Keratinocyte (primary cell): ENCODE measurements around the gene PROCR.

Experiments used
- EZH2 ChIP-seq: IDR thresholded peaks from one replicate; pipeline ENCODE4 v1.6.1; 2012; ENCODE audit warnings: inconsistent platforms, mild to moderate bottlenecking, low read length, moderate library complexity
- TF ChIP-seq, protein P1 (sequence below), 3 experiments: IDR thresholded peaks in 1 of 3; conservative IDR thresholded peaks in 1 of 3; optimal IDR thresholded peaks in 1 of 3; 2 replicates in 2 of 3; 3 replicates in 1 of 3; pipeline versions ENCODE3 to v1.5.1; 2011; ENCODE audit warnings: low read length in 3 of 3, mild to moderate bottlenecking in 3 of 3, moderate library complexity in 2 of 3, control low read depth in 1 of 3, inconsistent platforms in 1 of 3; ENCODE audit not compliant: insufficient read depth in 2 of 3; ENCODE audit errors: extremely low read depth in 1 of 3

DNA sequence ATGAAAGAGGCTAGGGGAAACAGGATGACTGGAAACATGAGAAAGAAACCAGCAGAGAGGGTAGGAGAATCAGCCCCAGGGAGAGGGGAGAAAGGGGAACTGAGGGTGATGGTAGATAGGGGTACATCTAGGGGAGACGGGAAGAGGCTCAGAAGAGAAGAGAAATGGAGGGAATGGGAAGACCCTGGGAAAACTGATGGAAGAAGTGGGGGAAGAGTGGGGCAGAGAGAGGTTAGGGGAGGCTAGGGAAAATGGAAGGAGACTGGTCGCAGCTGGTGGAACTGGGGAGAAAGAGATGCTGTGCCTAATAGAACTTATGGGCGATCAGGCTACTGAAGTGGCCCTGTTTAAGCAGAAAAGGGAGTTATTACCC lies 548 bp downstream of the PROCR start:
- TF ChIP-seq, protein P1, sequence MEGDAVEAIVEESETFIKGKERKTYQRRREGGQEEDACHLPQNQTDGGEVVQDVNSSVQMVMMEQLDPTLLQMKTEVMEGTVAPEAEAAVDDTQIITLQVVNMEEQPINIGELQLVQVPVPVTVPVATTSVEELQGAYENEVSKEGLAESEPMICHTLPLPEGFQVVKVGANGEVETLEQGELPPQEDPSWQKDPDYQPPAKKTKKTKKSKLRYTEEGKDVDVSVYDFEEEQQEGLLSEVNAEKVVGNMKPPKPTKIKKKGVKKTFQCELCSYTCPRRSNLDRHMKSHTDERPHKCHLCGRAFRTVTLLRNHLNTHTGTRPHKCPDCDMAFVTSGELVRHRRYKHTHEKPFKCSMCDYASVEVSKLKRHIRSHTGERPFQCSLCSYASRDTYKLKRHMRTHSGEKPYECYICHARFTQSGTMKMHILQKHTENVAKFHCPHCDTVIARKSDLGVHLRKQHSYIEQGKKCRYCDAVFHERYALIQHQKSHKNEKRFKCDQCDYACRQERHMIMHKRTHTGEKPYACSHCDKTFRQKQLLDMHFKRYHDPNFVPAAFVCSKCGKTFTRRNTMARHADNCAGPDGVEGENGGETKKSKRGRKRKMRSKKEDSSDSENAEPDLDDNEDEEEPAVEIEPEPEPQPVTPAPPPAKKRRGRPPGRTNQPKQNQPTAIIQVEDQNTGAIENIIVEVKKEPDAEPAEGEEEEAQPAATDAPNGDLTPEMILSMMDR (optimal IDR thresholded peaks at IDR 0.05 in 1 of 3, IDR thresholded peaks at IDR 0.05 in 1 of 3, conservative IDR thresholded peaks at IDR 0.05 in 1 of 3; ENCODE audit: extremely low read depth in 1 of 3, insufficient read depth in 2 of 3, low read length in 3 of 3), result no peak
- TF ChIP-seq EZH2, result no peak
